Neural cell (in vitro differentiated cells): ENCODE results near the gene NSG2. TPM values are rescaled to one million over a fixed set of nuclear protein-coding genes. Genes with fewer than 3 reads are reported as not detected.

Experiments used
- H2AFZ ChIP-seq: fragments of 200-600, 300-800 bp; sonication (generic), shearing (Covaris generic); 2 replicates; pipeline ENCODE4 v1.6.0; 2014; ENCODE audit warnings: low read depth, mild to moderate bottlenecking, antibody characterized with exemption, low read length, moderate library complexity
- H3F3A ChIP-seq: fragments of 200-600 bp; shearing (Covaris generic); 2 replicates; pipeline ENCODE4 v1.6.1; 2016; ENCODE audit warnings: mild to moderate bottlenecking, moderate library complexity, mixed read lengths, antibody characterized with exemption, low read length; ENCODE audit not compliant: insufficient read depth, poor library complexity, severe bottlenecking
- H3K27ac ChIP-seq: fragments of 200-600, 300-800 bp; sonication (generic), shearing (Covaris generic); 2 replicates; pipeline ENCODE4 v1.5.1; 2014; ENCODE audit warnings: mild to moderate bottlenecking, low read length, moderate library complexity
- H3K27me3 ChIP-seq: fragments of 300-800, 200-600 bp; sonication (generic), shearing (Covaris generic); 2 replicates; pipeline ENCODE4 v1.6.0; 2014; ENCODE audit warnings: mild to moderate bottlenecking, low read depth, low read length, moderate library complexity; ENCODE audit not compliant: insufficient read depth
- H3K36me3 ChIP-seq: fragments of 300-800, 200-600 bp; sonication (generic), shearing (Covaris generic); 2 replicates; pipeline ENCODE4 v1.5.1; 2014; ENCODE audit warnings: mild to moderate bottlenecking, antibody characterized with exemption, low read length, moderate library complexity; ENCODE audit not compliant: insufficient read depth
- H3K4me2 ChIP-seq: fragments of 300-800, 200-600 bp; sonication (generic), shearing (Covaris generic); 2 replicates; pipeline ENCODE4 v1.6.0; 2014; ENCODE audit warnings: mild to moderate bottlenecking, low read length
- H3K4me3 ChIP-seq: fragments of 300-800, 200-600 bp; sonication (generic), shearing (Covaris generic); 2 replicates; pipeline ENCODE4 v1.5.1; 2014; ENCODE audit warnings: mild to moderate bottlenecking, low read length, moderate library complexity
- H3K79me2 ChIP-seq: fragments of 200-600 bp; shearing (Covaris generic); replicated peaks from 2 replicates; pipeline ENCODE4 v1.6.0; 2014; ENCODE audit warnings: mild to moderate bottlenecking, low read length, moderate library complexity; ENCODE audit not compliant: insufficient read depth
- H3K9ac ChIP-seq: fragments of 300-800, 200-600 bp; sonication (generic), shearing (Covaris generic); 2 replicates; pipeline ENCODE4 v1.6.1; 2016; ENCODE audit warnings: mild to moderate bottlenecking, low read length, mixed read lengths
- H3K9me2 ChIP-seq: fragments of 200-600 bp; shearing (Covaris generic); 2 replicates; pipeline ENCODE4 v1.6.1; 2016; ENCODE audit warnings: mild to moderate bottlenecking, low read length, mixed read lengths; ENCODE audit not compliant: insufficient read depth
- H3K9me3 ChIP-seq: fragments of 200-600, 300-800 bp; sonication (generic), shearing (Covaris generic); 2 replicates; pipeline ENCODE4 v1.6.1; 2016; ENCODE audit warnings: mild to moderate bottlenecking, mixed run types, low read length, moderate library complexity, mixed read lengths
- H4K20me1 ChIP-seq: fragments of 200-600 bp; shearing (Covaris generic); 2 replicates; pipeline ENCODE4 v1.6.1; 2016; ENCODE audit warnings: mild to moderate bottlenecking, mixed run types; ENCODE audit not compliant: insufficient read depth
- EZH2 ChIP-seq: fragments of 200-600, 300-800 bp; shearing (Covaris generic), sonication (generic); IDR thresholded peaks from 2 replicates; pipeline ENCODE4 v1.6.1; 2014; ENCODE audit warnings: antibody characterized with exemption, low read length, borderline replicate concordance, mild to moderate bottlenecking; ENCODE audit not compliant: insufficient read depth, poor library complexity, severe bottlenecking
- SMC3 ChIP-seq: fragments of 450-650 bp; conservative IDR thresholded peaks from 2 replicates; pipeline ENCODE4 v1.6.1; 2014; ENCODE audit warnings: antibody characterized with exemption, mild to moderate bottlenecking, moderate library complexity; ENCODE audit not compliant: poor library complexity
- TAF1 ChIP-seq: IDR thresholded peaks from 2 replicates; pipeline ENCODE4 v1.6.1; 2012; ENCODE audit warnings: low read depth
- polyA plus RNA-seq: library from polyadenylated mRNA; depleted of rRNA; stranded (reverse); fragments of >200 nt; gene quantifications from 2 replicates; pipeline ENCODE4 v1.2.3, GENCODE V29; 2014
- TF ChIP-seq, protein P1 (sequence below): IDR thresholded peaks from 2 replicates; pipeline ENCODE4 v1.6.1; 2012; ENCODE audit warnings: borderline replicate concordance

Gene NSG2
- polyA plus RNA-seq, 1 donor from 2014 or later = 1,761 TPM

DNA sequence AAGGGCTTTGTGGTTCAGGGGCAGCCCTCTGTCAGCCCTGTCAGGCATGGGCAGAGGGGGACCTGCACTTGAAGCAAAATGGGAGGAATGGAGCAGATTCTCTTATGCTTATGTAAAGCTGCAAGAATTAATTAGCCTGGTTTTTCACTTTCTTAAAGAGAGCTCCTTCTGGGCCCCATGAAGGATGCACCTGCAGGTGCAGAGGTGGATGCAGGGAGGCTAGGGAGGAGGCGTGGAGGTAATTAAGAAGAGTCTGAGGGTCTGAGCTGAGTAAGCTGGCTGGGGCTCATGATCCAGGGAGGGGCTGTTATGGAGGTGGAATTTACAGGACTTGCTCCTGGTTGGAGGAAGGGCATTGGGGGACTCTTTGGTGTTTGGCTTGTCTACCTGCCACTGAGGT lies 22.0 kb downstream of the NSG2 start:
- H3K9me2 ChIP-seq = no peaks in the 10 kb centered on the region
- H4K20me1 ChIP-seq = peaks cover 11% of the 10 kb centered on the region
- TF ChIP-seq, protein P1, sequence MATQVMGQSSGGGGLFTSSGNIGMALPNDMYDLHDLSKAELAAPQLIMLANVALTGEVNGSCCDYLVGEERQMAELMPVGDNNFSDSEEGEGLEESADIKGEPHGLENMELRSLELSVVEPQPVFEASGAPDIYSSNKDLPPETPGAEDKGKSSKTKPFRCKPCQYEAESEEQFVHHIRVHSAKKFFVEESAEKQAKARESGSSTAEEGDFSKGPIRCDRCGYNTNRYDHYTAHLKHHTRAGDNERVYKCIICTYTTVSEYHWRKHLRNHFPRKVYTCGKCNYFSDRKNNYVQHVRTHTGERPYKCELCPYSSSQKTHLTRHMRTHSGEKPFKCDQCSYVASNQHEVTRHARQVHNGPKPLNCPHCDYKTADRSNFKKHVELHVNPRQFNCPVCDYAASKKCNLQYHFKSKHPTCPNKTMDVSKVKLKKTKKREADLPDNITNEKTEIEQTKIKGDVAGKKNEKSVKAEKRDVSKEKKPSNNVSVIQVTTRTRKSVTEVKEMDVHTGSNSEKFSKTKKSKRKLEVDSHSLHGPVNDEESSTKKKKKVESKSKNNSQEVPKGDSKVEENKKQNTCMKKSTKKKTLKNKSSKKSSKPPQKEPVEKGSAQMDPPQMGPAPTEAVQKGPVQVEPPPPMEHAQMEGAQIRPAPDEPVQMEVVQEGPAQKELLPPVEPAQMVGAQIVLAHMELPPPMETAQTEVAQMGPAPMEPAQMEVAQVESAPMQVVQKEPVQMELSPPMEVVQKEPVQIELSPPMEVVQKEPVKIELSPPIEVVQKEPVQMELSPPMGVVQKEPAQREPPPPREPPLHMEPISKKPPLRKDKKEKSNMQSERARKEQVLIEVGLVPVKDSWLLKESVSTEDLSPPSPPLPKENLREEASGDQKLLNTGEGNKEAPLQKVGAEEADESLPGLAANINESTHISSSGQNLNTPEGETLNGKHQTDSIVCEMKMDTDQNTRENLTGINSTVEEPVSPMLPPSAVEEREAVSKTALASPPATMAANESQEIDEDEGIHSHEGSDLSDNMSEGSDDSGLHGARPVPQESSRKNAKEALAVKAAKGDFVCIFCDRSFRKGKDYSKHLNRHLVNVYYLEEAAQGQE = no peak
- no peak for TF ChIP-seq SMC3
- TF ChIP-seq EZH2 = no peak
- H2AFZ ChIP-seq = no peak overlapping the region
- no peaks in the 10 kb centered on the region for H3K9me3 ChIP-seq
- no peaks in the 10 kb centered on the region for H3K27me3 ChIP-seq
- no peak overlapping the region for H3K27ac ChIP-seq
- H3K4me3 ChIP-seq = no peak overlapping the region
- H3K79me2 ChIP-seq = peaks cover 29% of the 10 kb centered on the region
- H3K9ac ChIP-seq = no peak overlapping the region
- no peaks in the 10 kb centered on the region for H3F3A ChIP-seq
- no peak overlapping the region for H3K4me2 ChIP-seq
- H3K36me3 ChIP-seq = peaks cover 25% of the 10 kb centered on the region

DNA sequence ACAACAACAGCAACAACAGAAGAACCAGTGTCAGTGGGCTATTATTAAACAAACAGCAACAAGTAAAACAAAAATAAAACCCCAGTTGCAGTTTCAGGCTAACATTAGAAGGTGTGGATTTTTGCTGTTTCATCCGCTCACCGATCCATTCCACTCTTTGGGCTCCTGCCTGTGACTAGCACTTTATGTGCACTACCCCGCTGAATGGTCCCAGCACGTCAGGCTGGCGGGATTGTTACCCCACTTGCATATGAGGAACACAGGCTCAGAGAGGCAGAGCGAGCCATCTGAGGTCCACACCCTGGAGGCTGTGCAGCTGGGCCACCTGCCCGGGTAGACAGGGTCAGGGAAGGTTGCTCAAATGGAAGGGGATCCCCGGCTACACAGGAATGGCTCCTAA lies 26.0 kb downstream of the NSG2 start:
- Histone ChIP-seq H3K27ac (no peak overlapping the region), H3K9me3 (no peaks in the 10 kb centered on the region), H3K9me2 (no peaks in the 10 kb centered on the region)

More for the DNA sequence above, 26.0 kb downstream of the NSG2 start:
- Histone ChIP-seq H3K79me2 (peaks cover 26% of the 10 kb centered on the region), H3K9ac (no peak overlapping the region), H3F3A (no peaks in the 10 kb centered on the region), H3K4me2 (no peak overlapping the region), H3K4me3 (no peak overlapping the region), H3K27me3 (no peaks in the 10 kb centered on the region), H3K36me3 (peaks cover 4% of the 10 kb centered on the region), H2AFZ (no peak overlapping the region), H4K20me1 (peaks cover 11% of the 10 kb centered on the region)
- TF ChIP-seq TAF1 (no peak), SMC3 (no peak)
- TF ChIP-seq, protein P1 = no peak
